Colonic mucosa (tissue), 4 donors: ENCODE results near the gene SLC6A15. TPM values are rescaled to one million over a fixed set of nuclear protein-coding genes. Genes with fewer than 3 reads are reported as not detected.

Source experiments
- DNase-seq: peaks from one replicate; pipeline ENCODE4 v3.0.0-alpha.2; 2020
- H3K27ac ChIP-seq: fragments of 200-600 bp; one replicate; pipeline ENCODE4 v1.8.0; 2021
- H3K27me3 ChIP-seq: fragments of 200-600 bp; one replicate; pipeline ENCODE4 v1.8.0; 2021
- H3K36me3 ChIP-seq: fragments of 200-600 bp; one replicate; pipeline ENCODE4 v1.8.0; 2021
- H3K4me1 ChIP-seq: fragments of 200-600 bp; one replicate; pipeline ENCODE4 v1.8.0; 2021; ENCODE audit warnings: mild to moderate bottlenecking
- H3K4me3 ChIP-seq: fragments of 200-600 bp; one replicate; pipeline ENCODE4 v1.8.0; 2021
- H3K9ac ChIP-seq, 2 donors: one replicate each; pipeline ENCODE4 v1.7.0; 2013; ENCODE audit warnings: control low read depth in 2 of 2, low read depth in 2 of 2, low read length in 2 of 2
- H3K9me3 ChIP-seq: fragments of 200-600 bp; one replicate; pipeline ENCODE4 v1.8.0; 2021
- CTCF ChIP-seq: fragments of 200-600 bp; IDR thresholded peaks from one replicate; pipeline ENCODE4 v1.8.0; 2022; ENCODE audit warnings: antibody characterized with exemption, mild to moderate bottlenecking
- intact Hi-C: fragments of 100-400 bp; cut with DNase I; formaldehyde crosslinking; loops from one replicate; pipeline ENCODE4 v1.14.1; 2022
- total RNA-seq, 2 donors: library from RNA; stranded (reverse); fragmentation: NEBNext Ultra II Directional in 1 of 2; extraction: Animal tissue kit (Norgen Biotek cat#: 25700) in 1 of 2; gene quantifications; one replicate each; pipeline ENCODE4 v1.2.1, GENCODE V29; 2021
- donor health status: healthy.
- donor health status: DM: no; HTN: no; CAD: no.
- donor health status: DM: no; HTN: no; CAD: no.

Gene SLC6A15
- total RNA-seq, 2 donors from 2014 or later: 0.32 to 1.1 TPM

GRCh38 chr12:84919271-84919670, 6.7 kb upstream of the SLC6A15 start:
- Histone ChIP-seq H3K9ac (no peak overlapping the region), H3K4me1 (no peaks in the 10 kb centered on the region), H3K9me3 (no peaks in the 10 kb centered on the region), H3K36me3 (no peaks in the 10 kb centered on the region), H3K27ac (no peak overlapping the region), H3K27me3 (no peaks in the 10 kb centered on the region), H3K4me3 (no peak overlapping the region)
- intact Hi-C loops: no loop called here
- no peak for TF ChIP-seq CTCF
- no peak for DNase-seq

GRCh38 chr12:84913129-84913515, 523 bp upstream of the SLC6A15 start:
- no peak for DNase-seq
- no peak for TF ChIP-seq CTCF
- Histone ChIP-seq H3K9ac (no peak overlapping the region), H3K4me1 (no peaks in the 10 kb centered on the region), H3K9me3 (no peaks in the 10 kb centered on the region), H3K36me3 (no peaks in the 10 kb centered on the region), H3K4me3 (no peak overlapping the region), H3K27ac (no peak overlapping the region), H3K27me3 (peaks cover 20% of the 10 kb centered on the region)
- intact Hi-C loops: no loop called here

DNA sequence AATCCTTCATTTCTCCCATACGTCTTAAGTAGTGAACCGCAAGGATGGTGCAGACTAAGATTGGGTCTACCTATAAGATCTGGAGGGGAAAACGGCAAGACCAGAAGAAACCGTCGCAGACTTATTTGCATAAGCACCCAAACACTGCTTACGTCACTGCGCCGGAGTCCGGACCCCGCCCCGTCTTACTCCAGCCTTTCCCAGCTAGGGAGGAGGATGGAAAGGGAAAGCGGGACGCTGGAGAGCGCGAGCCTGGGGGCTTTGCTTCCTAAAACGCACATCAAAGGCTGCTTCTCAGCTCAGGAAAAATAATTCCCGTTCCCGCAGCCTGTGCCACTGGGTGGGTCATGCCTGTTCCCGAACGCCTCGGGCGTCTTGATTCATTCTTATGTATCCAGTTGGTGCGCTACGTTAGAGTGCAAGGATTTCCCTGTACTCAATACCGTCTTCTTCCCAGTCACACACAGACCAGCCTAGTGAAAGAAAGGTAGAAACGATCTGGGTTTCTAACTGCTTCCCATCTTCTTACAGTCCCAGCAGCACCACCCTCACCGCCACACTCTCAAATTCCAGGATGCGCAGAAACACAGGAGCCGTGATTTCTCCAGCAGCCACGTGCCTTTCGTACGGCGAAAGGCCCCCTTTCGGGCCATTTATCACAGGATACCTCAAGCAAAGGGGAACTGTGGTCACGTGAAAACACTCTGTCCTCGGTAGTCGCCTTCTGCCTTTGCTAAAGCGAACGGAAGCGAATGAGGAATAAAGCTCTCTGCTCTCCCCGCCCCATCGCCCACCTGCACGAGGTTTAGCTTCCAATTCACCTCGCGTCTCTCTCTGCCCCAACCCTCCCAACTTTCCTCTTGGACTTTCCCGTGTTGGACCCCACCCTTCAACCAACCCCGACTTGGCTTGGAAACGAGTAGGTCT, 1.1 kb downstream of the SLC6A15 start:
- H3K9ac ChIP-seq: no peak overlapping the region
- peaks cover 20% of the 10 kb centered on the region for H3K27me3 ChIP-seq

GRCh38 chr12:84910549-84911241, 1.9 kb downstream of the SLC6A15 start:
- Histone ChIP-seq H3K27ac (no peak overlapping the region), H3K4me3 (peak overlapping the region; percentile 31), H3K4me1 (no peaks in the 10 kb centered on the region), H3K9me3 (no peaks in the 10 kb centered on the region), H3K9ac (no peak overlapping the region), H3K36me3 (no peaks in the 10 kb centered on the region), H3K27me3 (peaks cover 20% of the 10 kb centered on the region)
- intact Hi-C loops: no loop called here
- no peak for DNase-seq
- no peak for TF ChIP-seq CTCF

More for the DNA sequence above, 1.1 kb downstream of the SLC6A15 start:
- Histone ChIP-seq H3K36me3 (no peaks in the 10 kb centered on the region), H3K27ac (no peak overlapping the region), H3K4me3 (peak overlapping the region; percentile 31), H3K9me3 (no peaks in the 10 kb centered on the region), H3K4me1 (no peaks in the 10 kb centered on the region)
- intact Hi-C loops: no loop called here
- peak; percentile 48 for DNase-seq
- no peak for TF ChIP-seq CTCF

DNA sequence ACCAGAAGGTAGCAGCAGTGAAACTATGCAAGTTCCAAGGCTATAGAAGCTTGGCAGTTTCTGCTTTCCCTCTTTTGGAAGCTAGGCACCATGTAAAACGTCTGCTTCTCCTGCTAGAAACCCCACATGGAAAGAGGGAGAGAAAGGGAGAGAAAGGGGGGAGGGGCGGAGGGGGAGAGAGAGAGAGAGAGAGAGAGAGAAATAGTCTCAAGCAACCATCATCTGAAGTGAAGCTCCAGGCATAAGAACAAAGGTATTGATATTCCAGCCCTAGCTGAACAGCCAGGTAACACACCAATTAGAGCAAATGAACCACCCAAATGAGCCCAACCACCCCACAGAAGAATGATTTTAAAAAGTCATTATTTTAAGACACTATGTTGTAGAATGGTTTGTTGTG, 8.5 kb downstream of the SLC6A15 start:
- no peak overlapping the region for H3K27ac ChIP-seq
- intact Hi-C loops: no loop called here
- H3K36me3 ChIP-seq: no peaks in the 10 kb centered on the region
- DNase-seq: no peak
- TF ChIP-seq CTCF: no peak
- no peaks in the 10 kb centered on the region for H3K9me3 ChIP-seq
- no peak overlapping the region for H3K9ac ChIP-seq
- H3K4me3 ChIP-seq: no peak overlapping the region
- no peaks in the 10 kb centered on the region for H3K4me1 ChIP-seq
- H3K27me3 ChIP-seq: no peaks in the 10 kb centered on the region
